ENCODE measurements around the gene VOPP1. TPM values are rescaled to one million over a fixed set of nuclear protein-coding genes. Genes with fewer than 3 reads are reported as not detected.

The VOPP1 gene
- total RNA-seq, 4 donors from 2014 or later = 63.9 to 79.2 (median 72.4) TPM

- Histone ChIP-seq H3K36me3 (peaks cover 0 to 45% (median 0%) of the 10 kb centered on the region in 3 donors), H3K9me3 (no peaks in the 10 kb centered on the region), H3K27me3 (no peaks in the 10 kb centered on the region), H3K4me1 (no peaks in the 10 kb centered on the region), H3K4me3 (no peak overlapping the region), H3K27ac (no peak overlapping the region)
- DNase-seq = peak in 1 of 3 donors; percentile 44
- no peak for TF ChIP-seq POLR2A (IDR thresholded peaks at IDR 0.05)
- TF ChIP-seq CTCF (IDR thresholded peaks at IDR 0.05) = no peak
Observed at GRCh38 chr7:55485501-55486191, 86.7 kb downstream of the VOPP1 start.

DNA sequence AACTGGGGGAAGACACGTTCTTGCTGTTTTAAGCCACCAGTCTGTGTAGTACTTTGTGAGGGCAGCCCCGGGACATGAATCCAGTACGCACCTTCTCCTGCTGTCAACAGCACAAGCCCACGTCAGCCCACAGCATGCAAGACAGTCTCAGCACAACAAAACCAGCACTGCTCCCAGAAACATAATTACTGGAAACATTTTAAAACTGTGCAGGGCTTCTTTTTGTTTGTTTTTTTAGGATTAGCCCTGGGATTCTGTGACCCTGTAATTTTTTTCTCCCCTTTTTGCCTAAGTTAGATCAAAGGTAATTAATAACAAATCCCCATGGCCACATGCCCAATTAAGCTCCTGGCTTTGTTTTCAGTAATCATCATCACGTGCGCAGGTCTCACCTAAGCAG is 87.5 kb downstream of the VOPP1 start:
- peak in 1 of 3 donors; percentile 19 for DNase-seq
- no peaks in the 10 kb centered on the region for H3K27me3 ChIP-seq
- no peak overlapping the region for H3K27ac ChIP-seq
- H3K4me1 ChIP-seq = no peaks in the 10 kb centered on the region
- H3K36me3 ChIP-seq = peaks cover 0 to 37% (median 0%) of the 10 kb centered on the region in 3 donors
- TF ChIP-seq POLR2A (IDR thresholded peaks at IDR 0.05) = no peak
- no peak for TF ChIP-seq CTCF (IDR thresholded peaks at IDR 0.05)
- no peaks in the 10 kb centered on the region for H3K9me3 ChIP-seq
- no peak overlapping the region for H3K4me3 ChIP-seq

GRCh38 chr7:55484241-55484640 is 88.1 kb downstream of the VOPP1 start:
- no peak overlapping the region for H3K4me3 ChIP-seq
- H3K27me3 ChIP-seq = no peaks in the 10 kb centered on the region
- no peaks in the 10 kb centered on the region for H3K9me3 ChIP-seq
- H3K4me1 ChIP-seq = no peaks in the 10 kb centered on the region
- TF ChIP-seq CTCF (IDR thresholded peaks at IDR 0.05) = no peak
- no peak for TF ChIP-seq POLR2A (IDR thresholded peaks at IDR 0.05)
- no peak overlapping the region for H3K27ac ChIP-seq
- peak in 1 of 3 donors; percentile 42 for DNase-seq
- H3K36me3 ChIP-seq = peaks cover 0 to 31% (median 0%) of the 10 kb centered on the region in 3 donors

DNA sequence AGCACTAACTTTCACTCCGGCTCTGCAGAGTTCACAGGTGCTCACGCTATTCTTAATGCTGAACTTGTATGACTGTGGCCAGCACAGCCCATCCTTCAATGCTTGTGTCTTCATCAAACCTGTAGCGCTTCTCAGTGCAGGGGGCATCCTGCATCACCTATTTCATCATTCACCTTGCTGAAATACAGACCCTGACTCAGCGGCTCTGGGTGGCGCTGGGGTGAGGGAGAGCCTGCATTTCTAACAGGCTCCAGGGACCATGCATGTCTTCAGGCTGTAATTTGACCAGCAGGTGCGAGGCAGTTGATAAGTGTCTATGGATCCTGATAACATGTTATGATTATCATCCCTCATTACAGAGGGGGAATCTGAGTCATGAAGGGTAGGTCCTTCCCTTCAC is 89.3 kb downstream of the VOPP1 start:
- no peak overlapping the region for H3K27ac ChIP-seq
- DNase-seq = peak in 2 of 3 donors; percentile 13 to 42
- no peaks in the 10 kb centered on the region for H3K9me3 ChIP-seq
- no peak for TF ChIP-seq CTCF (IDR thresholded peaks at IDR 0.05)
- TF ChIP-seq POLR2A (IDR thresholded peaks at IDR 0.05) = no peak
- H3K27me3 ChIP-seq = no peaks in the 10 kb centered on the region
- H3K36me3 ChIP-seq = peaks cover 0 to 19% (median 0%) of the 10 kb centered on the region in 3 donors
- no peak overlapping the region for H3K4me3 ChIP-seq
- H3K4me1 ChIP-seq = no peaks in the 10 kb centered on the region

DNA sequence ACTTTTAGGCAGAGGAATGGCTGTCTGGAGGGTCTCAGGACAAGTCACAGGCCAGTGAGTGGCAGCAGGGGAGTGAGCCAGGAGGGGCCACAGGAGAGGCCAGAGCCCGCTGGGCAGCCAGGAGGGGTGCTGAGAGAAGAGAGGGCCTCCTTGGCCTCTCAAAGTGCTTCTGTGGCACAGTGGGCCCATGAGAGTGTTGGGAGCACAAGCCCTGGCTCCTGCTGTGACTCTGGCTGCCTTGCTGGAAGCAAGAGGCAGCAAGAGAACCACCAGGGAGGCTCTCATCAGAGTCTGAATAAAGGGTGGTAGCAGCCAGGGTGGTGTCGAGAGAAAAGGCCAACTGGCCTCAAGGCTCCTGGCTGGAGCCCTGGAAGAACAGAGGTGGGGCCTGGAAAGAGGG is 91.1 kb downstream of the VOPP1 start:
- Histone ChIP-seq H3K27ac (no peak overlapping the region), H3K36me3 (peaks cover 0 to 5% (median 0%) of the 10 kb centered on the region in 3 donors), H3K4me1 (no peaks in the 10 kb centered on the region), H3K4me3 (no peak overlapping the region), H3K27me3 (no peaks in the 10 kb centered on the region), H3K9me3 (no peaks in the 10 kb centered on the region)
- TF ChIP-seq CTCF (IDR thresholded peaks at IDR 0.05) = no peak
- TF ChIP-seq POLR2A (IDR thresholded peaks at IDR 0.05) = no peak
- peak in 1 of 3 donors; percentile 36 for DNase-seq
